IPS-18a (cell line): Measurements from ENCODE around the gene TSSK3.

ENCODE experiments used
- H3K27ac ChIP-seq: one replicate; pipeline ENCODE4 v1.5.1; 2013; ENCODE audit warnings: low read length
- H3K27me3 ChIP-seq: one replicate; pipeline ENCODE4 v1.6.1; 2013; ENCODE audit warnings: mild to moderate bottlenecking, low read length; ENCODE audit not compliant: control insufficient read depth, insufficient read depth
- H3K36me3 ChIP-seq: one replicate; pipeline ENCODE4 v1.6.1; 2013; ENCODE audit warnings: low read depth, low read length; ENCODE audit not compliant: control insufficient read depth
- H3K4me1 ChIP-seq: one replicate; pipeline ENCODE4 v1.6.1; 2013; ENCODE audit warnings: low read depth, low read length; ENCODE audit not compliant: control insufficient read depth
- H3K4me3 ChIP-seq: one replicate; pipeline ENCODE4 v1.5.1; 2013; ENCODE audit warnings: low read length
- H3K9ac ChIP-seq: one replicate; pipeline ENCODE4 v1.6.1; 2013; ENCODE audit warnings: mild to moderate bottlenecking, low read length, moderate library complexity
- H3K9me3 ChIP-seq: one replicate; pipeline ENCODE4 v1.6.1; 2013; ENCODE audit warnings: low read depth, low read length; ENCODE audit not compliant: control insufficient read depth

Gene TSSK3, protein sequence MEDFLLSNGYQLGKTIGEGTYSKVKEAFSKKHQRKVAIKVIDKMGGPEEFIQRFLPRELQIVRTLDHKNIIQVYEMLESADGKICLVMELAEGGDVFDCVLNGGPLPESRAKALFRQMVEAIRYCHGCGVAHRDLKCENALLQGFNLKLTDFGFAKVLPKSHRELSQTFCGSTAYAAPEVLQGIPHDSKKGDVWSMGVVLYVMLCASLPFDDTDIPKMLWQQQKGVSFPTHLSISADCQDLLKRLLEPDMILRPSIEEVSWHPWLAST

DNA sequence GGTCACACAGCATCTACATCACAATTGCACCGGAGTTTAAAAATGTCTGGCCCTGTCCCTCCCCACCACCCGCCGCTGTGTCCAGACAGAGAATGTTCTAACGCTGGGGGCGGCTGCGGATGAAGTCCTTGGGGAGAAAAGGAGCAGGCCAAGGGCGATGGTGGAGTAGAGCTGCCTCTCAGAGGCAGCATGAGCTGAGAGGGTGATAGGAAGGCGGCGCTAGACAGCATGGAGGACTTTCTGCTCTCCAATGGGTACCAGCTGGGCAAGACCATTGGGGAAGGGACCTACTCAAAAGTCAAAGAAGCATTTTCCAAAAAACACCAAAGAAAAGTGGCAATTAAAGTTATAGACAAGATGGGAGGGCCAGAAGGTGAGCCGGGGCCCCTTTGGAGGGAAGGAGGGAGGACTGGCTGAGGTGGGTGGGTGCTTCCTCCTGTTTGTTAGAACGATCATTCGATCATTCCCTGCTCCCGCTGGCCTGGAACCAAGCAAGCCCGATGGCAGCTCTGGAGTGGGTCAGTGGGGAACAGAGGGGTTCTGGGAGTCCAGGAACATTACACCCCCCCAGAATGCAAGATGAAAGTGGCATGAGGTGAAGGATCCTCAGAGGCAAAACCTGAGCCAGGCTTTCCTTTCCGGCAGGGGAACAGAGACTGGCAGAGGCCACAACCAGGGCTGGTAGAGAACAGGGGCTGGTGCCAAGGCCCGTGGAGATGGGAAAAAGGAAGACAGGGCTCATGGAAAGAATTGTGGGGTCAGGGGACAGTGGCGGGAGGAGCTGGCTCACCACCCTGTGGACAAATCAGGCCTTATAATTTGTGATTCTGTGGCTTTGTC lies at the start of gene TSSK3, which contains the start of gene FAM229A:
Gene TSSK3 (plus strand): TSS at position 66 of the 840 bp plus-strand sequence. CDS start 163 bp downstream, at position 229.
Gene FAM229A (minus strand): TSS at position 12 of the 840 bp plus-strand sequence. CDS start 394 bp downstream, outside the sequence.
- H3K27ac ChIP-seq = no peak within 1 kb of the TSS
- peaks cover 28% of the 10 kb centered on the region for H3K27me3 ChIP-seq
- no peak within 1 kb of the TSS for H3K9ac ChIP-seq
- peak within 1 kb of the TSS; percentile 33 for H3K4me3 ChIP-seq
- H3K36me3 ChIP-seq = peaks cover 28% of the 10 kb centered on the region
- no peaks in the 10 kb centered on the region for H3K9me3 ChIP-seq
- H3K4me1 ChIP-seq = no peaks in the 10 kb centered on the region

DNA sequence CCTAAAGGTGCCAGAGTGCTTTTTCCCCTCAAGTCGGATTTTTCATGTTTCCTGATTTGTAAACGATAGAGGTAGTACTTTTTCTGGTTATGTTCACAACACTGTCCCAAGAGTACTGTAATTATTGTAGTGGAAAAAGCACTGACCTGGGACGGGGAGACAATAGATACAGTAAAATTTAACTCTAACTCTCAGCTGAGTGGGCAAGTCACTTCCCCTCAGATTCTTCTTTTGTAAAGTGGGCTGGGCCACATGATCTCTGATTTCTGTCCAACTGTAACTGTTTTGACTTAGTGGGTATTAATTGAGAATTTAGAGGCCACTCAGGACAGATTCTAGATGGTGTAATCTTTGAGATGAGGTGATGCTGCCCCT lies 45.4 kb upstream of the TSSK3 start:
- H3K36me3 ChIP-seq = peaks cover 14% of the 10 kb centered on the region
- no peak overlapping the region for H3K9ac ChIP-seq
- H3K9me3 ChIP-seq = no peaks in the 10 kb centered on the region
- H3K27ac ChIP-seq = no peak overlapping the region
- H3K27me3 ChIP-seq = no peaks in the 10 kb centered on the region
- H3K4me3 ChIP-seq = no peak overlapping the region
- no peaks in the 10 kb centered on the region for H3K4me1 ChIP-seq

DNA sequence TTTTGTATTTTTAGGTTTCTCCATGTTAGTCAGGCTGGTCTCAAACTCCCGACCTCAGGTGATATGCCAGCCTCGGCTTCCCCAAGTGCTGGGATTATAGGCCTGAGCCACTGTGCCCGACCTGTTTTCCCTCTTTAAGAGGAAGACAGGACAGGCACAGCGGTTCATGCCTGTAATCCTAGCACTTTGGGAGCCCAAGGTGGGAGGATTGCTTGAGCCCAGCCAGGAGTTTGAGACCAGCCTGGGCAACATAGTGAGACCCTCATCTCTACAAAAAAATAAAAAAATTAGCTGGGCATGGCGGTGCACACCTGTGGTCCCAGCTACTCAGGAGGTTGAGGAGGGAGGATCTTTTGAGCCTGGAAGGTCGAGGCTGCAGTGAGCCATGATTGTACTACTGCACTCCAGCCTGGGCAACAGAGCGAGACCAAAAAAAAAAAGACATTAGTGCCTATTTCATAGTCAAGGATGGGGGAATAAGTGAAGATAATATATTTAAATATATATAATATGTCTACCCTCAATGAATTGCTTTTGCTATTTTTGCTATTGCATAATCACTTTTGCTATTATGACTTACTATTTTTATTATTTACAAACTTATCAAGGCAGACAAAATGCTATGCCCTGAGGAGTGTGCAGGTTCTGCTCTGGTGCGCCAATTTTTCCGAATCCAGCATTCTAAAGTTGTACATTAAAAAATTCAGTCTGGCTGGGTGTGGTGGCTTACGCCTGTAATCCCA lies 44.0 kb upstream of the TSSK3 start:
- H3K36me3 ChIP-seq = peaks cover 14% of the 10 kb centered on the region
- no peak overlapping the region for H3K9ac ChIP-seq
- H3K4me3 ChIP-seq = no peak overlapping the region
- H3K4me1 ChIP-seq = no peaks in the 10 kb centered on the region
- no peaks in the 10 kb centered on the region for H3K9me3 ChIP-seq
- no peaks in the 10 kb centered on the region for H3K27me3 ChIP-seq
- no peak overlapping the region for H3K27ac ChIP-seq

DNA sequence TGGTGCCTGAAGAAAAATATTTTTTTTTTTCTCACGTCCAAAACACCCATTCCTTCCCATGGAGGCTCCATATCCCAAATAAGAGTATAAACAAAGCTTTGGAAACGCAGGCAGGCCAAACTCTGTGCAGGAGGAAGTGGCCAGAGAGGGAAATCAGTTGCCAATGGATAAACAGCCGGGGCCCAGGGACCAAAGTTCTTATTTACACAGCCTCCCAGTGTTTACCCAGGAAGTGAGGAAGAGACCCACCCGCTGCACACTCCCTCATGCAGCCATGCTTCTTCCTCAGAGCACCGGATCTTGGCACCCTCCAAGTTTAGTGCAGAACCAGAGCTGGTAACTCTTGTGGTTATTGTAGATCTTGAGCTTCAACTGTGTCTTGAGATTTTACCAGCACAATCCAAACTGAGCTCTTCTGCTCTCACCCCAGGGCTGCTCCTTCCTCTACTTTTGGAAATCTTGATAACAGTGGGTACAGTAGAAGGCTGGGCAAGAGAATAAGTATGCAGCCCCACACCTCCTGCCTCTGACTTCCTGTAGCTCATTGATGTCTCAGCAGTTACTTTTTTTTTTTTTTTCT lies 40.5 kb upstream of the TSSK3 start:
- Histone ChIP-seq H3K4me1 (no peaks in the 10 kb centered on the region), H3K27me3 (no peaks in the 10 kb centered on the region), H3K9ac (no peak overlapping the region), H3K36me3 (peaks cover 22% of the 10 kb centered on the region), H3K9me3 (no peaks in the 10 kb centered on the region), H3K27ac (no peak overlapping the region), H3K4me3 (no peak overlapping the region)

DNA sequence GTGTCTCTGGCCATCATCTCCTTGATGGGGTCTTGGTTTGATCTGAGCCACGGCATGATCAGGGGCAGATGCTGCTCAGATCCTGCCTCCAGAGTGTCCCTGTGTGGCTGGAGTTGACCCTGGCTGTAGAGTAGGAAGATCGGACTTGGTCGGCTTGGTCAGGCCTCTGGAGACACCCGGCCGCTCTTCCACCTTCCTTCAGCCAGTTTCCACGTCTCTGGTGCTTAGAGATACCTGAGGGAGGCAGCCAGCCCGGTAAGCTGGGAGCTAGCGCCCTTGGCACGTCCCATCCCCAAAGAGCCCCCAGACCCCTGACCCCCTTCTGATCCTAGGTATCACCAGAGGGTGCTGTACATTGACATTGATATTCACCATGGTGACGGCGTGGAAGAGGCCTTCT lies 35.1 kb upstream of the TSSK3 start:
- no peaks in the 10 kb centered on the region for H3K27me3 ChIP-seq
- no peak overlapping the region for H3K4me3 ChIP-seq
- H3K9me3 ChIP-seq = no peaks in the 10 kb centered on the region
- no peak overlapping the region for H3K27ac ChIP-seq
- no peak overlapping the region for H3K9ac ChIP-seq
- H3K36me3 ChIP-seq = peaks cover 60% of the 10 kb centered on the region
- peaks cover 2% of the 10 kb centered on the region for H3K4me1 ChIP-seq

DNA sequence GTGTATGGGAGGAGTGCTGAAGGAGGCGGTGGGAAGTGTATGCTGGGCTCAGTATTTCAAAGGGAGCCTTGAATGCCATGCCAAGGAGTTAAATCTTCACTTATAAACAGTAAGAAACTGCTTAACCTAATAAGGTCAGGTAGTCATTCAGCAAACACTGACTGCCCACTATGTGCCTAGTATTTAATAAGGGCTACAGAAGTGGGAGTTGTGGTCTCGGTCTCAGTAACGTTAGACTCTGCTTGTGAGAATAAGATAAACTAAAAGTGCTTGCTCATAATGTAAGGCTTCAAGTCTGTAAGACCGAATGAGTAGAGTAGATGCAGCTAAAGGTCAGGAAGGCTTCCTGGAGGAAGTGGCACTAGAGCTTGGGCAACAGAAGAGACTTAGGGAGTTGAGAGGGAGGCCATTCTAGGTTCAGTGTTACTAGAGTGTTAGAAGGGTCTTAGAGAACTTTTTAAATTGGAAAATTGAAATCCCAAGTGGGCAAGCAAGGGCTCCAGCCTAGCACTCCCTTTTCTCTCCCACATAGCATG lies 32.3 kb upstream of the TSSK3 start:
- H3K9ac ChIP-seq = no peak overlapping the region

DNA sequence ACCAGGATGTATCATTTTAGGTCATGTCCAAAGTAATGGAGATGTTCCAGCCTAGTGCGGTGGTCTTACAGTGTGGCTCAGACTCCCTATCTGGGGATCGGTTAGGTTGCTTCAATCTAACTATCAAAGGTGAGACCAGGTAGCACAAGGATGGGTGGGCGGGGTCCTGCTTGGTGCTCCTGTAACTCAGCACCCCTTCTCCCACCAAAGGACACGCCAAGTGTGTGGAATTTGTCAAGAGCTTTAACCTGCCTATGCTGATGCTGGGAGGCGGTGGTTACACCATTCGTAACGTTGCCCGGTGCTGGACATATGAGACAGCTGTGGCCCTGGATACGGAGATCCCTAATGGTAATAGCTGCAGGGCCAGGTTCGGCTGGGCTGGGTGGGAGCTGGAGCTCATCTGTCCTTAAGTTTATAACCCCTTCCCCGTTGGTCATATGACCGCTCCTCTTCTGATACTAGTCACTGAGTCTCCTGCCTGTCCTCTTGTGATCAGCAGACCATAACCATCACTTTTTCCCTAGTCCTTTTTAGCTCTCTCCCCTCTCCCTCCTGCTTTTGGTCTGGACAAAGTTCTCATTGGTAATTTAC lies 31.7 kb upstream of the TSSK3 start:
- Histone ChIP-seq H3K4me1 (peaks cover 20% of the 10 kb centered on the region), H3K36me3 (peaks cover 76% of the 10 kb centered on the region), H3K4me3 (no peak overlapping the region), H3K27me3 (no peaks in the 10 kb centered on the region), H3K27ac (no peak overlapping the region), H3K9me3 (no peaks in the 10 kb centered on the region), H3K9ac (no peak overlapping the region)

More for the DNA sequence above, 32.3 kb upstream of the TSSK3 start:
- Histone ChIP-seq H3K36me3 (peaks cover 81% of the 10 kb centered on the region), H3K4me3 (no peak overlapping the region), H3K27ac (no peak overlapping the region), H3K4me1 (peaks cover 20% of the 10 kb centered on the region), H3K9me3 (no peaks in the 10 kb centered on the region), H3K27me3 (no peaks in the 10 kb centered on the region)

DNA sequence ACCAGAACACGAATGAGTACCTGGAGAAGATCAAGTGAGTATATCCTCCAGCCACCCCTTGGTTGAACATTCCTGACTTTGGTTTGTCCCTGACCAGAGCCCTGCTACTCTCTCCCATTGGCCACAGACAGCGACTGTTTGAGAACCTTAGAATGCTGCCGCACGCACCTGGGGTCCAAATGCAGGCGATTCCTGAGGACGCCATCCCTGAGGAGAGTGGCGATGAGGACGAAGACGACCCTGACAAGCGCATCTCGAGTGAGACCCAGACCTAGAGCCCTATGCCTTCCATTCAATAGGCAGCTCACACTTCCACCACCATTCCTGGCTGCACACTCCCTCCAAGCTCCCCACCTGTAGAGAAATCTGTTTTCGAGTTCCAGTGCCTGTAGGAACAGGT lies 30.8 kb upstream of the TSSK3 start:
- H3K27me3 ChIP-seq = peaks cover under 1% of the 10 kb centered on the region
- H3K36me3 ChIP-seq = peaks cover 76% of the 10 kb centered on the region
- H3K9me3 ChIP-seq = no peaks in the 10 kb centered on the region
- peaks cover 20% of the 10 kb centered on the region for H3K4me1 ChIP-seq
- no peak overlapping the region for H3K27ac ChIP-seq
- no peak overlapping the region for H3K9ac ChIP-seq
- no peak overlapping the region for H3K4me3 ChIP-seq

DNA sequence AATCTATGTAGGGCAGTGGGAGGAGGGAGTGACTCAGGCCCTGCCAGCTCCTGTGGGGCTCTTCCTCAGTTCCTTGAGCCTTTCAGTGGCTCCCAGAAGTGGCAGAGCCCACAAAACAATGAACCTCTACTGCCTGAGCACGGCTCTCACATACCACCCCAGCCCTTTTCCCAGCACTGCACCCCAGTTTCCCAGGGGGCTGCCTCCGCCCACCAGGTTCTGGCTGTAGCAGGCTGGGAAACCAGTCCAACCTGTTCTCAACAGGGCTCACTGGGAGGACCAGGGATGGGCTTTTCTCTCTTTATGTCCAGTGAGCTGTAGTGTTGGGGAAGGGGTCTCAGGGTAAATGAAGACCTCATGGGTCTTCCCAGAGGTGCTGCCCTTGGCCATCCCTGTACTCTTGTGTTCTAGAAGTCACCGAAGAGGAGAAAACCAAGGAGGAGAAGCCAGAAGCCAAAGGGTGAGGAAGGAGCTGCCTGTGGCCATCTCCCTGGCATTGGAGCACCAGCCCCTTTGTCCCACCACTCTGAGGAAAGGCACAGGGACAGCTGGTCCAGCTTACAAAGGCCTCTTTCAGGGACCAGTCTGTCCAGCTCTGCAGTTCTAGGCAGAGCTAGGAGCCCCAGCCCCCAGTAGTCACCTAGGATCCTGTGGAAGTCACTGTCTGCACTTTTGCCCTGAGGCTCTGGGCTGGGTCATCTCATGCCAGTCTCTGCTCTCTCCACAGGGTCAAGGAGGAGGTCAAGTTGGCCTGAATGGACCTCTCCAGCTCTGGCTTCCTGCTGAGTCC lies 29.9 kb upstream of the TSSK3 start:
- no peak overlapping the region for H3K4me3 ChIP-seq
- H3K27ac ChIP-seq = no peak overlapping the region
- H3K4me1 ChIP-seq = peaks cover 24% of the 10 kb centered on the region
- H3K36me3 ChIP-seq = peaks cover 68% of the 10 kb centered on the region
- H3K27me3 ChIP-seq = peaks cover 8% of the 10 kb centered on the region
- H3K9ac ChIP-seq = no peak overlapping the region
- H3K9me3 ChIP-seq = no peaks in the 10 kb centered on the region

DNA sequence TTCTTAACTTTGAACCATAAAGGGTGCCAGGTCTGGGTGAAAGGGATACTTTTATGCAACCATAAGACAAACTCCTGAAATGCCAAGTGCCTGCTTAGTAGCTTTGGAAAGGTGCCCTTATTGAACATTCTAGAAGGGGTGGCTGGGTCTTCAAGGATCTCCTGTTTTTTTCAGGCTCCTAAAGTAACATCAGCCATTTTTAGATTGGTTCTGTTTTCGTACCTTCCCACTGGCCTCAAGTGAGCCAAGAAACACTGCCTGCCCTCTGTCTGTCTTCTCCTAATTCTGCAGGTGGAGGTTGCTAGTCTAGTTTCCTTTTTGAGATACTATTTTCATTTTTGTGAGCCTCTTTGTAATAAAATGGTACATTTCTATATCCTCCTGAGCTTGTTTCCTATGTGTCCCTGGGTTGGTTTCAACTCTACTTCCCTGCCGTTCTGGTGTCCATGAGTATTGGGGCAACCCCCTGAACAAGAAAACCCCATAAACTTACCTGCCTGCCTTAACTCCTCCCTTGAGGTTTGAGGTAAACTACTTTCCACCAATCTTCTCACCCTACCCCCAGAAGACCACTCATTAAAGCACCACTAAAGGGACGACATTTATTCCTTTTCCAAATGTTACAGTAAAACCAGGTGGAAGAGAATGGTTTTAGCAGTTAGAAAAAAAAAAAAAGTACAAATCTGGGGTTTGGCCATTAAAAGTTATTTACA lies 28.9 kb upstream of the TSSK3 start:
- Histone ChIP-seq H3K27ac (no peak overlapping the region), H3K27me3 (peaks cover 8% of the 10 kb centered on the region), H3K9me3 (no peaks in the 10 kb centered on the region), H3K9ac (no peak overlapping the region), H3K36me3 (peaks cover 60% of the 10 kb centered on the region), H3K4me3 (peak overlapping the region; percentile 87), H3K4me1 (peaks cover 27% of the 10 kb centered on the region)
